Fibroblast of villous mesenchyme (primary cell): ENCODE data around the gene MYO5A. TPM values are rescaled to one million over a fixed set of nuclear protein-coding genes. Genes with fewer than 3 reads are reported as not detected.
"Not testable (repeated sequence)": the region's sequence is repeated elsewhere in the genome, so short reads cannot be mapped to it uniquely, and the experiment has no call there.

Experiments
- DNase-seq: peaks from one replicate; pipeline ENCODE4 v3.0.0-alpha.2; 2010; ENCODE audit warnings: low read depth
- H3K4me3 ChIP-seq: 2 replicates; pipeline ENCODE4 v1.5.1; 2011; ENCODE audit warnings: low read depth, mild to moderate bottlenecking, low read length
- CTCF ChIP-seq: IDR thresholded peaks from 2 replicates; pipeline ENCODE4 v1.5.1; 2012; ENCODE audit warnings: low read depth, mild to moderate bottlenecking, low read length; ENCODE audit not compliant: insufficient read depth
- total RNA-seq: library from RNA; depleted of rRNA; stranded (reverse); fragments of >200 nt; gene quantifications from 2 replicates; pipeline ENCODE4 v1.2.3, GENCODE V29; 2012

Gene MYO5A
- total RNA-seq, 1 donor: 53.1 TPM

DNA sequence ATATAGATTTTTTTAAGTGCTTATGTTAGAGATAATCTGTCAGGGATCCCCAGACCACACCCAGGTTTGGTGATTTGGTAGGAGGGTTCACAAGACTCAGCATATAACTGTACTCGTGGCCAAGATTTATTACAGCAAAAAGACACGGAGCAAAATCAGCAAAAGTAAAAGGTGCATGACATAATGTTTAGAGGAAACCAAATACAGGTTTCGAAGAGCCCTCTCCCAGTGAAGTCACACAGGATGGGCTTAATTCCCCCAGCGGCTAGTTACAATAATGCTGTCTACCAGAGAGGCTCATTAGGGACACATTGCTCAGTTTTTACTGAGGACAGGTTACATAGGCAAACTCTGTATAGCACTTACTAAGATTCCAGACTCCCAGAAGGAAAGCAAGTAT, 36.5 kb downstream of the MYO5A start:
- DNase-seq: no peak
- H3K4me3 ChIP-seq: no peak overlapping the region
- TF ChIP-seq CTCF: no peak

DNA sequence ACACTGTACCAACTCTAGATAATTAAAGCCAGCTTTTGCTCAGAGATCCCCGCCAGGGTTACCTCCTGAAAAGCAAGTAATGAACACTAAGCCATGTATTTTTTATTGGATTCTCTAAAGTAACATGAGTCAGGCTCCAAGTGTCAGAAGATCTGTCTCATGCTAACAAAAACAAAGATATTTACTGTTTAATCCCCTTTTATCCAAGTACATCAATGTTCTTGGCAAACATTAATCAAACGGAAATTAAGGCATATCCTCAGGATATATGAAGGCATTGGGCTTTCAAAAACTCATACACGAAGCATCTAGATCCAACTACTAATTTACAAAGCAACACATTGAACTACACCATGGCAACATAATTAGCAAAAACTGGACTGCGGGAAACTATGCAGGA, 37.2 kb downstream of the MYO5A start:
- H3K4me3 ChIP-seq: no peak overlapping the region
- DNase-seq: peak; percentile 51
- no peak for TF ChIP-seq CTCF

GRCh38 chr15:52489430-52489829, 39.2 kb downstream of the MYO5A start:
- H3K4me3 ChIP-seq, DNase-seq: not testable (repeated sequence)

- H3K4me3 ChIP-seq: no peak overlapping the region
- no peak for DNase-seq
- no peak for TF ChIP-seq CTCF
Observed at GRCh38 chr15:52488830-52489229, 39.9 kb downstream of the MYO5A start.

- TF ChIP-seq CTCF: no peak
- H3K4me3 ChIP-seq: no peak overlapping the region
- DNase-seq: no peak
Observed at GRCh38 chr15:52486003-52486996, 42.4 kb downstream of the MYO5A start.

- no peak for TF ChIP-seq CTCF
- DNase-seq: no peak
- H3K4me3 ChIP-seq: no peak overlapping the region
Observed at GRCh38 chr15:52485290-52485689, 43.4 kb downstream of the MYO5A start.

DNA sequence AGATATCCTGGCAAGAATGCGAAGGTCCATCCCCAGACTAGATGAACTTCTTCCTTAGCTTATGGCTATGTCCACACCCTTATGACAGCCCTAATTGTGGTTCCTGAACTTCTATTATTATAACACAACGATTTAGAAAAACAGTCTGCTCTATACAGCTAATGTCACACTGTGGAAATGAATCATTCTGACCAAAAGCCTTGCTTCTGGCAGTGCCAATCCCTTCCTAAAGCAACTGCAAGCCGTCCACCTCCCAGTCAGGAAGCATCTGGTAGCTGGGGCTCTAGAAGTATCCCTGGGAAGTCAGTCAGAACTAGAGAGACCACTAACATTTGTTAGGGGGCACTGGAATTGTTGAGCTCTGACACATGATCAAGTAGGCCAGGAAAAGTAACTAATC, 45.0 kb downstream of the MYO5A start:
- H3K4me3 ChIP-seq: no peak overlapping the region
- no peak for DNase-seq
- TF ChIP-seq CTCF: no peak
